ENCODE results near the gene SEMA3A.
"Not testable (repeated sequence)": the region's sequence is repeated elsewhere in the genome, so short reads cannot be mapped to it uniquely, and the experiment has no call there.

The SEMA3A gene

GRCh38 chr7:84076219-84076618 is 118.4 kb downstream of the SEMA3A start:
- DNase-seq (ENCODE audit: insufficient read length, low spot score) = no peak
- no peak for FAIRE-seq

DNA sequence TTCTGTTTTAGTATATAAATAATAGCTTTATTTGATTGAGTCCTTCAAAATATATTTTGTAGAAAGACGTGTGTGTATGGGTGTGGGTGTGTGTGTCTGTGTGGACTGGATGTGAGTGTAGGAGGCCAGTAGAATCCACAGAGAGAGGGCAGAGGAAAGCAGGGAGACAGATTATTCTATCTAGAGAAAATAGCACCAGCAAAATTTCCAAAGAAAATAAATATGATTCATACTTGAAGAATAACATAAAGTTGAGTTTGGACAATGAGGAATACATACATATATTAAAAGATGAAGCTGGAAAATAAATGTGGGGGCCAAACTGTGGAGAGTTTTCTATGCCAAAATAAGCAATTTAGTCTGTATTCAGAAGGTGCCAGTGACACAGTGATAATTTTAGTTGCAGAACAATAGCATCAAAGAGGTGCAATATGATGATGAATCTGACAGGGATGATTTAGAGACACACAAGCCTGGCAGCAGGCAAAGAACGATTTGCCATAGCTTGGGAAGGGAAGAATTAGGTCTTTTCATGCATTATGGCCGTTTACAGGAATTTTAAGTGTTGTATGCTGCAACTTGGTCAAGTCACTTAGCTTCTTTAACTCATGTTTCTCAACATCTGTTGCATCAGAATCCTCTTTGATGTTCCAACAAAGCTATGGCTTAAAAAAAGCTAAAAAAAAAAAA is 121.3 kb downstream of the SEMA3A start:
- DNase-seq (ENCODE audit: insufficient read length, low spot score) (no peak), FAIRE-seq (no peak)

- no peak for FAIRE-seq
- DNase-seq (ENCODE audit: insufficient read length, low spot score) = no peak
Measured at GRCh38 chr7:84070770-84071169, 123.8 kb downstream of the SEMA3A start.

DNA sequence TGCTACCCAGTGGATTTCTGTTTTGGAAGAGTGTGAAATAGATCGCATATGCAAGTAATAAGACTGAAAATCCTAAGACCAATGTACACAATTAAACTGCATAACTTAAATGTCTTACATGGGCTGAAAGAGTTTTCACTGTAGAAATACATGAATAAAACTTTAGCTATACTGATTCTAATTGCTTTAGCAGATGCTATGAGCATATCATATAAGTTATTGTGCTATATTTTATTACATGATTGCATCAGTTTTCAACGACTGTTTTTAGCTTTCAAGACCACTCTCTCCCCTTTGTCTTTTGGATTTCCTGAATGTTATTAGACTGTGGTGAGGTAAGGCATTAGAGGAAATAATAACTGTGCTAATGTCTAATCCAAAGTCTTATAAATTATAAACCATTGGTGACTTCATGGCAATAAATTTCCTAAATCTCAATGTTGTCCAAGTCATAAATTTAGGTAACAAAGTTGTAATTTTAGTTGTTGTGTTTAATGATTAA is 124.5 kb downstream of the SEMA3A start:
- no peak for DNase-seq (ENCODE audit: insufficient read length, low spot score)
- FAIRE-seq = no peak

DNA sequence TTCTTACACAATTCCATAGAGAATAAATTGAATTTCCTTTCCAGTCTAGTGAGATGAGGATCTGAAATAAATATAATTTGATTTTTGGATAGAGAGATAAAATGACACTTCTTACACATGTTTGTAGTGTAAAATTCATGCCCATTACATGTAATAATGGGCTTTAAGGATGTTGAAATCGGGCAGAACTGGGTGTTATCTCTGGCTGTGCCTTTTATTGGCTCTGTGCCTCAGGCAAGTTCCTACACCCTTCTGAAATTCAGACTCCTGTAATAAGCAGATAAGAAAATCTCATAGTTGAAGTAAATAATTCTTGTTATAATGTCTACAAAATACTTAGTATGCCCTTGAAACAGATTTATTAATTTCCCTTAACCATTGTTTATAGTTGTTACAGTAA is 125.6 kb downstream of the SEMA3A start:
- FAIRE-seq = no peak
- DNase-seq (ENCODE audit: insufficient read length, low spot score) = no peak

DNA sequence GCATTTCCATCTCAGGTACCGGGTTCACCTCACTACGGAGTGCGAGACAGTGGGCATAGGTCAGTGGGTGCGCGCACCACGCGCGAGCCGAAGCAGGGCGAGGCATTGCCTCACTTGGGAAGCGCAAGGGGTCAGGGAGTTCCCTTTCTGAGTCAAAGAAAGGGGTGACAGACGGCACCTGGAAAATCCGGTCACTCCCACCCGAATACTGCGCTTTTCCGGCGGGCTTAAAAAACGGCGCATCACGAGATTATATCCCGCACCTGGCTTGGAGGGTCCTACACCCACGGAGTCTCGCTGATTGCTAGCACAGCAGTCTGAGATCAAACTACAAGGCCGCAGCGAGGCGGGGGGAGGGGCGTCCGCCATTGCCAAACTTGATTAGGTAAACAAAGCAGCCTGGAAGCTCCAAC is 132.1 kb downstream of the SEMA3A start:
- not testable (repeated sequence) for DNase-seq (ENCODE audit: insufficient read length, low spot score)

DNA sequence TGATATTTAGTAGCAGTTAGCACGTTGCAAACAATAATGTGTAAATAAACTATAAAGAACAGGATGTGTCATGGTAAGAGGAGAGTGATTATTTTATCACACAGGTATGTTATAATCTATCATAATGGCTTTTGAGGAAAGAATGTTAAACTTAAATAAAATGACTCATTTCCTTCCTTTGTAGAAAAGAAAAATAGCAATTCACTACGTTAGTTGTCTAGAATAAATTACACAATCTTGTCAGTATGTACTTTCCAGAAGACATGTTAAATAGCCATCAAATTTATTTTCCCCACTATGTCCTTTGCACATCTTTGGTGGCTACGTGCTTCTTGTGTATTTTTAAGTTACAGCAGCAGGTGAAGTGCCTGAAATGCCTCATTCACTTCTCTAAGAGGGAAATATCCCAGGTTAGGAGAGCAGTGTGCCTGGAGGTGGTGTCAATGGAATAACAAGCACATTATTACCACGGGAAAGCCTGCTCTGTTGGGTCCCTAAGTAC is 133.8 kb downstream of the SEMA3A start:
- no peak for FAIRE-seq
- peak; percentile 13 for DNase-seq (ENCODE audit: insufficient read length, low spot score)

More for the DNA sequence above, 132.1 kb downstream of the SEMA3A start:
- FAIRE-seq = not testable (repeated sequence)

GRCh38 chr7:84060000-84060399 is 134.6 kb downstream of the SEMA3A start:
- no peak for FAIRE-seq
- no peak for DNase-seq (ENCODE audit: insufficient read length, low spot score)

GRCh38 chr7:84058311-84059076 is 136.1 kb downstream of the SEMA3A start:
- DNase-seq (ENCODE audit: insufficient read length, low spot score) (no peak), FAIRE-seq (no peak)

- FAIRE-seq = no peak
- DNase-seq (ENCODE audit: insufficient read length, low spot score) = no peak
Measured at GRCh38 chr7:84057576-84057975, 137.0 kb downstream of the SEMA3A start.

DNA sequence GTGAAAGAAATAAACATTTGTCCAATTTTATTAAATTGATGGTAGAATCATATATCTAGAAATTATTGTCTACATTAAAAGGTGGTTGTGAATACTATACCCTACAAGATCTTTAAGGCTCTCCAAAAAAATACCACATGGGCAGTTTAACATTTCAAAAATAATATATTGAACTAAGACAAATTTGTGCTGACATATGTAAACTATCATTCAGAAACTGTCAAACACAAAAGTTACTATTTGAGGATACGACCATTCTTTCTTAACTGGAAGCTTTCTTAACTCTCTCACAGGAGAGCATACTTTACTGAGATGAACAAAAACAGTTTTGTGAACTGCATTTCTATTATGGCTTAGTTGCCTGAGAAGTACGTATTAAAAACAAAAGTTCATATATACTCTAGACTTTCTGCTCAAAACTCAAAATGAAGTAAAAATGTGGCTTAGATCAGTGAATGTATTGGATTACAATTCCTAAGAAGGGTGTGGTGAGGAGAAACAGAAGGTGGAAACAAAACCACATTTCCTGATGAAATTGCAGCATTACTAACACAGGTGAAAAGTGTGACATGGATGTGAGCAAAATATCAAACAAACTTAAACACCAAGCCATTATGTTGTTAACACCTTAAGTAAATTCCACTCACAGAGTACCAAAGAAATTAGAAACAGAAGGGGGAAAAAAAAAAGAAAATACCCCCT is 138.5 kb downstream of the SEMA3A start:
- DNase-seq (ENCODE audit: insufficient read length, low spot score) = no peak
- FAIRE-seq = no peak

- not testable (repeated sequence) for FAIRE-seq; DNase-seq (ENCODE audit: insufficient read length, low spot score)
Measured at GRCh38 chr7:84055199-84055598, 139.4 kb downstream of the SEMA3A start.

DNA sequence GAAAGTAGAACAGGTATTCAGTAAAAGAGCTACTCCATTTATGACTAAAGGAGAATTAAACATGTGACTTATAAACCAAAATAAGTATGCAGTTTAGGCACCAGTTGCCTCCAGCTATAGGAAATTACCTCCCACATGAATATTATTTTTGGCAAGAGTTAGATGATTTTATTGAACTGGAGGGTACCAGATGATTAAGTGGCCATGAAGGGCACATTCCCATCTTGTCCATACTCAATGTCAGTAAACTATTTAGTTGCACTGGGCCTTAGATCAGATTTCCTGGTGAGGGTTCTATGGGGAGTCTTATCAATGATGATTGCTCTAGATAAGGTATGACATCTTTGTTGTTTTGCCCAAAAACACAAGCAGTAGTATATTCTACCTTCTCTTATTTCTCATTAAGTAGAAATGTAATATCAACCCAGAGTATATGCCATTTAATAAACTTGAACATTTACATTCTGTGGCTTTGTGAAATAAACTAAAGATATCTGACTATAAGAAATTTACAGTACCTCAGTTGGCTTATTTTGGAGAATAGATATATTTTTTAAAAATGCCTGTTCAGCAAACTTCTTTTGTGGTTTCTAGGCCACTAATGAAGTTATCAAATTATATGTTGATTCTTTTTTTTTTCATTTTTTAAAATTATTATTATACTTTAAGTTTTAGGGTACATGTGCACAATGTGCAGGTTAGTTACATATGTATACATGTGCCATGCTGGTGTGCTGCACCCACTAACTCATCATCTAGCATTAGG is 145.3 kb downstream of the SEMA3A start:
- FAIRE-seq = no peak

DNA sequence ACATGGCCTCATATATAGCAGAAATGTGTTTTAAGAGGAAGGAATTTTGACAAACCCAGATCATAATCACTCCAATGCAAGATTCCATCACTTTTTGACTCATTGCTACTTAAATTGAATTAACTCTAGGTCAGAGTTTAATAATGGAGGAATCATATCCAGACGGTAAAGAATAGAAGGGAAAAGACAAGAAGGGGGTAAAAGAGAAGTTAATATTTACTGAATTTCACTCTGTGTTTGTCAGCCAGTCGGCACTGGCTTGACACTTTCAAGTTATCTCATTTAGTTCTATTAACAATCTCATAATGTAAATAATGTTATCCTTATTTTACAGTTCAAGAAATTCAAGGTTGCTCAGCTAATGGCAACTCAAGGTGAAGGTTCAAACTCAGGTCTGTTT is 147.5 kb downstream of the SEMA3A start:
- DNase-seq (ENCODE audit: insufficient read length, low spot score) (no peak), FAIRE-seq (no peak)

More for the DNA sequence above, 145.3 kb downstream of the SEMA3A start:
- no peak for DNase-seq (ENCODE audit: insufficient read length, low spot score)

DNA sequence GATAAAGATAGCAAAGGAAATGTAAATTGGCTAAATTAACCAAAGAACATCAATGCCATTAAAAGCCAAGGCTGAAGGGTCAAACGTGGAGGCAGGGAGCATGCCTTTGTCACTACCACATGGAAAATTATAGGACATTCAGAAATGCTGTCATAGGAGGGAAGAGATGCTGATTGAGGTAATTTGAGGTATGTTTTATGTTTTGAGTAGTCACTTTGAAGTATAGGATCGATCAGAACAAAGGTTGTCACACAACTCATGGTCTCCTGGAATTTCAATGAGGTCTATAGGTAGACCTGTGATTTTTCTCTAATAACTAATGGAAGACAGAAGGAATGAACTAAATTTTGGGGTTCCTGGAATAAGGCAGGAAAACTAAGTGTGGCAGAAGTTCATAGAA is 149.8 kb downstream of the SEMA3A start:
- DNase-seq (ENCODE audit: insufficient read length, low spot score) (no peak), FAIRE-seq (no peak)

DNA sequence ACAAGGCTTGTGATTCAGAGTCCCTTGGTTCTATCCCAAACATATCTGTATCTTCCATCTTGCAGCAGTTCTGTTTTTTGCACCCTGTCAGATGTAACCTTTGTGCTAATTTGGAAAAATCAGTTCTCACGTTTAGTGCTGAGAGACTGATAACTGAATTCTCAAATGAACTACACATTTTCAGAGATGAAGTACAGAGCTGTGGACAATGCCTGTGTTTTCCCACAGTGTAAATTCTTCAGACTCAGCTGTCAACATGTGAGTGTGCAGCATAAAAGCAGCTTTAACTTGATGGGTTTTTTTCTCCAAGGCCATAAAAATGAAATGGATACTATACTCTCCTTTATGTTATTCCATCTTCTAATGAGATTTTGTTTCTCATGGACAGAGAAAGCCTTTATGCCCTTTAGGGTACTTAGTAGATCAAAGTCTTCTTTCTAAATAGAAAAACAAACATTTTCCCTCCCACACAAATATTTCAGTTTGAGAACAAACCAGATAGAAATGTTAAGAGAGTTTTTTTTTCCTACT is 150.9 kb downstream of the SEMA3A start:
- FAIRE-seq (no peak), DNase-seq (ENCODE audit: insufficient read length, low spot score) (no peak)

DNA sequence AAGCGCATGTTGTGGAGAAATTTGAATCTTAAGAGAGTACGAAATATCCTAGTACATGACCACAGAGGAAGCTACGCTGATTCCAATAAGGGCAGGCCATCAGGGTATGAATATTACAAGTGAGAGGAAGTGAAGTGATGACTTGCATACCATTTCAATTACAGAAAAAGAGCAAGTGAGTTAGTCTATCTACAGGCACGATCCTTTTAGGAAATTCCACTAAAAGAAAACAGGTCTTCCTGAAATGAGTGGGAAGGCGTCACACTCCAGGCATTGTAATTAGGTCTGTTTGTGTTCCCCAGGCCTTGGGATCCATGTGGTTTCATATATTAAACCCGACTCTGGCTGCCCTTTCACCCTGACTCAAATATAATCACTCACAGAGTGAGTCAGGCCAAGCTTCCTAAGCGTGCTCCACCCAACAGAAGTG is 152.5 kb downstream of the SEMA3A start:
- FAIRE-seq (no peak), DNase-seq (ENCODE audit: insufficient read length, low spot score) (no peak)

DNA sequence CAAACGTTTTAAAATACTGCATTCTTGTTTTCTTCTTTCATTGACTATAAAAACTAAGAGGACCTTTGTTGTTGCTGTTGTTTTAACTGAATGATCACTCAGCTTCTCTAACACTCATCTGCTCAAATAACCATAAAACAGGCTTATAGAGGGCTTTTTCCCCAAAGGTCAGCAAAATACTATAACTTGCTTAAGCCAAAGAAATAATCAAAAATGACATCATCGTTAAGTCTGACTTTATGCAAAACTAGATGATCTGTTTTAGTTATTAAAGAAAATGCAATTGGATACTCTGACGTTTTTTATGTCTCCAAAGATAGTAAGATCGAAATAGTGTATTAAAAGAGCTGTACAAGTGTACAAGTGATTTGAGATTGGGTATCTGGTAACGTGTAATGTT is 152.9 kb downstream of the SEMA3A start:
- no peak for FAIRE-seq

GRCh38 chr7:84040355-84040754 is 154.2 kb downstream of the SEMA3A start:
- no peak for DNase-seq (ENCODE audit: insufficient read length, low spot score)

More for the DNA sequence above, 152.9 kb downstream of the SEMA3A start:
- no peak for DNase-seq (ENCODE audit: insufficient read length, low spot score)

GRCh38 chr7:84039432-84039831 is 155.2 kb downstream of the SEMA3A start:
- DNase-seq (ENCODE audit: insufficient read length, low spot score) = no peak
- FAIRE-seq = no peak

More at GRCh38 chr7:84040355-84040754, 154.2 kb downstream of the SEMA3A start:
- FAIRE-seq = no peak

All from HTR-8/SVneo (cell line).